GM12801 (cell line): Measurements from ENCODE around the gene FGF9.

Experiments
- CTCF ChIP-seq: IDR thresholded peaks from one replicate; pipeline ENCODE4 v1.5.1; 2011; ENCODE audit warnings: control low read depth; ENCODE audit not compliant: insufficient read length; ENCODE audit errors: extremely low read depth

FGF9 gene

GRCh38 chr13:21735701-21736401, 65.0 kb downstream of the FGF9 start:
- no peak for TF ChIP-seq CTCF

- TF ChIP-seq CTCF = no peak
Observed at GRCh38 chr13:21736926-21737325, 66.1 kb downstream of the FGF9 start.

GRCh38 chr13:21738630-21739029, 67.8 kb downstream of the FGF9 start:
- no peak for TF ChIP-seq CTCF

GRCh38 chr13:21739771-21740170, 68.9 kb downstream of the FGF9 start:
- TF ChIP-seq CTCF = no peak

GRCh38 chr13:21741396-21741979, 70.6 kb downstream of the FGF9 start:
- no peak for TF ChIP-seq CTCF

- no peak for TF ChIP-seq CTCF
Observed at GRCh38 chr13:21742096-21742495, 71.2 kb downstream of the FGF9 start.

GRCh38 chr13:21744149-21744548, 73.3 kb downstream of the FGF9 start:
- TF ChIP-seq CTCF = no peak
